ENCODE data around the gene SLC12A9. TPM values are rescaled to one million over a fixed set of nuclear protein-coding genes. Genes with fewer than 3 reads are reported as not detected.

Gene SLC12A9
- total RNA-seq, 1 donor = 14.3 TPM

DNA sequence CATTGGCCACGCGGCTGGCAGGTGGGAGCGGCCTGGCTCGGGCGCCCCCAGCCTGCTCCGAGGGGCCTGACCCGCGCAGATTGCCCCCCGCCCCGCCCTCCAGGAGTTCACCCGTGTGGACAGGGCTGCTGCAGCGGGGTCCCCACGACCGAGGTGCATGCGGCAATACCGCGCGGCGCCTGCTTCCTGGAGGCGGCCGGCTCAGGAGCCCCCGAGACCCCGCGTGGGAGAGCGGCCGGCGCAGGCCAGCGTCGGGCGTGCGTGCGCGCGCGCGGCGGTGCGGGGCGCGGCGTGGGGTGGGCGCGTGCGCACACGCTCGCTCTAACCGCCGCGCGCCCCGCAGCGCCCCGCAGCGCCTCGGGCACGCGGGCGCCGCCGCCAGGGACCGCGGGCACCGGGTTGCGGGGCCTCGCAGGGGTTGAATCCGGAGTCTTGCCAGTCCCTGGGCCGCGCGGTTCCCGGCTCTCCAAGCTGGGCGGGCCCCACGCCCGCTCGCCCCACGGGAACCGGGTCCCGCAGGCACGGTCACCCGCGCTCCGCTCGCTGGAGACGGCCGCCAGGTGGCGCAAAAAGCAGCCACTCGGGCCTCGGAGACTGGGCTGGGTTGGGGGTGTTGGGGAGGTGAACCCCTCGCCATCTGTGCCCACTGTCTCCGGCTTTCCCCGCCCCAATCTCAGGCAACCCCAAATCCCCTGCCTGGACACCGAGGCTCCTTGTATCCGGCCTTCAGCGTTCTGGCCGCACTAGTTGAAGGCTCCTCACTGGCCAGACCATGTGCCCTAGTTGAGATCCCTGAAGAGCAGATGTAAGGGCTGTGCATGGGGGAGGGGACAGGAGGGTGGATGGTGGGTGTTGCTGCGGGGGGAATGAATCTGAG lies 44.5 kb downstream of the SLC12A9 start:
- peak overlapping the region; percentile 25 for H3K4me3 ChIP-seq (ENCODE audit: low read depth, low read length)
- peak; percentile 70 for TF ChIP-seq CTCF (IDR thresholded peaks at IDR 0.05; ENCODE audit: insufficient read depth, low read length)
- DNase-seq (ENCODE audit: low read depth) = no peak

- DNase-seq (ENCODE audit: low read depth) = no peak
- H3K4me3 ChIP-seq (ENCODE audit: low read depth, low read length) = no peak overlapping the region
- TF ChIP-seq CTCF (IDR thresholded peaks at IDR 0.05; ENCODE audit: insufficient read depth, low read length) = no peak
Observed at GRCh38 chr7:100897772-100898454, 45.4 kb downstream of the SLC12A9 start.

GRCh38 chr7:100899432-100899831 lies 46.9 kb downstream of the SLC12A9 start:
- no peak overlapping the region for H3K4me3 ChIP-seq (ENCODE audit: low read depth, low read length)
- no peak for DNase-seq (ENCODE audit: low read depth)
- no peak for TF ChIP-seq CTCF (IDR thresholded peaks at IDR 0.05; ENCODE audit: insufficient read depth, low read length)

- DNase-seq (ENCODE audit: low read depth) = no peak
- no peak overlapping the region for H3K4me3 ChIP-seq (ENCODE audit: low read depth, low read length)
- no peak for TF ChIP-seq CTCF (IDR thresholded peaks at IDR 0.05; ENCODE audit: insufficient read depth, low read length)
Observed at GRCh38 chr7:100900978-100901377, 48.5 kb downstream of the SLC12A9 start.

DNA sequence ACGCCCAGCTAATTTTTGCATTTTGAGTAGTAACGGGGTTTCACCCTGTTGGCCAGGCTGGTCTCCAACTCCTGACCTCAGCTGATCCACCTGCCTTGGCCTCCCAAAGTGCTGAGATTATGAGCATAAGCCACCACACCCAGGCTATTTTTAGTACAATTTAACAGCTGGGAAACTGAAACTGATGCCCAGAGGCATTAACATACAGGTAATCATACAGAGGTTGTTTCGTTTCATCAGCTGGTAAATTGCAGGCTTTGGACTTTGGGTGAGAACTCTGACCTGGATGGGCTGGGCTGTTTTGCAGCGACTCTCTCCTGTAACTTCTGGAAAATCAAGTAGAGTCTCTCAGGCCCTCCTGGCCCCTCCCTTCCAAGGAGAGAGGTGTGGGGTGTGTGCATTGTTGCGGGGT lies 49.4 kb downstream of the SLC12A9 start:
- no peak overlapping the region for H3K4me3 ChIP-seq (ENCODE audit: low read depth, low read length)
- DNase-seq (ENCODE audit: low read depth) = no peak
- TF ChIP-seq CTCF (IDR thresholded peaks at IDR 0.05; ENCODE audit: insufficient read depth, low read length) = no peak

DNA sequence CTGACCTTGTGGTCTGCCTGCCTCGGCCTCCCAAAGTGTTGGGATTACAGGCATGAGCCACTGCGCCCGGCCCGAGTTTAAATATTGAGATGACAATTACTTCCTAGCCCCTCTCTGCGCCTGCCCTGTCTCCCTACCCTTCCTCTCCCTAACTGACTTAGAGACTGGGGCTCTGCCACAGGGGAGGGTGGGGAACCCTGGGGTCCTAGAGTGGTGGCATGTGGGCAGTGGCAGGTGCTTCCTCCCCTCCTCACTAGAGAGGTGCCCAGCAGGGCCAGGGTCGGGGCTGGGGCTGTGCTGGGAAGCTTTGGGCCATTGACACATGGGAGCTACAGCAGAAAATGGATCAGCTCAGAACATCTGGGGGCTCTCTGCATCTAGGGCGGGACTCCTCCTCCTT lies 50.1 kb downstream of the SLC12A9 start:
- H3K4me3 ChIP-seq (ENCODE audit: low read depth, low read length) = no peak overlapping the region
- no peak for TF ChIP-seq CTCF (IDR thresholded peaks at IDR 0.05; ENCODE audit: insufficient read depth, low read length)
- DNase-seq (ENCODE audit: low read depth) = no peak

Data from fibroblast of the aortic adventitia (primary cell).